HG03520 (cell line): ENCODE results near the gene NR3C1.

Experiments used
- ATAC-seq: cut with Tn5 transposase; IDR thresholded peaks from one replicate; pipeline ENCODE4 v1.9.1; 2021; ENCODE audit warnings: mild to moderate bottlenecking, moderate library complexity; ENCODE audit not compliant: unreplicated experiment

Gene NR3C1

GRCh38 chr5:143399616-143400540, 3.6 kb downstream of the NR3C1 start:
- no peak for ATAC-seq

- ATAC-seq, result no peak
These were observed 4.8 kb downstream of the NR3C1 start for GRCh38 chr5:143398451-143399237.

- ATAC-seq, result no peak
These were observed 5.5 kb downstream of the NR3C1 start for GRCh38 chr5:143398053-143398355.

- ATAC-seq, result no peak
These were observed 6.0 kb downstream of the NR3C1 start for GRCh38 chr5:143397302-143398052.

- no peak for ATAC-seq
These were observed 7.0 kb downstream of the NR3C1 start for GRCh38 chr5:143396353-143396940.

GRCh38 chr5:143395638-143396352, 7.7 kb downstream of the NR3C1 start:
- no peak for ATAC-seq

GRCh38 chr5:143393524-143393923, 10.0 kb downstream of the NR3C1 start:
- ATAC-seq, result no peak

- ATAC-seq, result no peak
These were observed 12.5 kb downstream of the NR3C1 start for GRCh38 chr5:143390941-143391340.

GRCh38 chr5:143390258-143390657, 13.2 kb downstream of the NR3C1 start:
- no peak for ATAC-seq

GRCh38 chr5:143386725-143387124, 16.8 kb downstream of the NR3C1 start:
- ATAC-seq, result no peak

- no peak for ATAC-seq
These were observed 18.4 kb downstream of the NR3C1 start for GRCh38 chr5:143384865-143385657.

GRCh38 chr5:143383988-143384387, 19.5 kb downstream of the NR3C1 start:
- ATAC-seq, result no peak

GRCh38 chr5:143379606-143380005, 23.9 kb downstream of the NR3C1 start:
- ATAC-seq, result no peak

GRCh38 chr5:143376911-143377813, 26.3 kb downstream of the NR3C1 start:
- no peak for ATAC-seq

- no peak for ATAC-seq
These were observed 27.2 kb downstream of the NR3C1 start for GRCh38 chr5:143376195-143376779.

- no peak for ATAC-seq
These were observed 28.8 kb downstream of the NR3C1 start for GRCh38 chr5:143374496-143375217.

- no peak for ATAC-seq
These were observed 30.4 kb downstream of the NR3C1 start for GRCh38 chr5:143373076-143373475.
